ENCODE results near the gene PRR20D.
"Not testable (repeated sequence)": the region's sequence is repeated elsewhere in the genome, so short reads cannot be mapped to it uniquely, and the experiment has no call there.

PRR20D gene

GRCh38 chr13:57160332-57160731 is at the start of gene PRR20D:
Gene PRR20D, plus strand, starts transcription at chr13:57160632. Its CDS starts 387 bp downstream, at chr13:57161019.
- DNase-seq: not testable (repeated sequence)

DNA sequence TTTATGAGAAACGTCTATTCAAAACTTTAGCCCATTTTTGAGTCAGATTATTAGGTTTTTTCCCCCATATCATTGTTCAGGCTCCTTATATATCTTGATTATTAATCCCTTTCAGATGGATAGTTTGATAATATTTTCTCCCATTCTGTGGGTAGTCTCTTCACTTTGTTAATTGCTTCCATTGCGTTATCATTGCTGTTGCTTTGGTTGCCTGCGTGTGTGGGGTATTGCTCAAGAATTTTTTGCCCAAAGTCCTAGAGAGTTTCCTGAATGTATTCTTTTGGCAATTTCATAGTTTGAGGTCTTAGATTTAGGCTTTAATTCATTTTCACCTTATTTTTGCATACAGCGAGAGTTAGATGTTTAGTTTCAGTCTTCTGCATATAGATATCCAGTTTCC is 45.5 kb upstream of the PRR20D start:
- no peak for DNase-seq

- DNase-seq: no peak
Observed at GRCh38 chr13:57123681-57124080, 36.8 kb upstream of the PRR20D start.

DNA sequence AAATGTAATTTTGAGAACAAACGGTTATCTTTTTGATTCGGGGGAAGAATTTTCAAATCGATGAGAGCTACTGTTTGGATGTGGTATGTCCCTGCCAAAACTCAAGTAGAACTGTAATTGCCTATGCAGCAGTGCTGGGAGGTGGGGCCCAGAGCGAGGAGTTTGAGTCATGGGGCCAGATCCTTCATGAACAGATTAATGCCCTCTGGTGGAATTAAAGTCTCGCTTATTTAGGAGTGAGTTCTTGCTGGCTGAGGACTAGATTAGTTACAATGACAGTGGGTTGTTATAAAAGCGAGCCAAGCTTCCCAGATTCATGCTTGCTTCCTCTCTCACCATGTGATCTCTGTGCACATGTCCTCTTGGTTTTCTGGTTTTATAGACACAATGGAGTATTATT is 31.5 kb upstream of the PRR20D start:
- no peak for DNase-seq

- no peak for DNase-seq
Observed at GRCh38 chr13:57136093-57136492, 24.3 kb upstream of the PRR20D start.

DNA sequence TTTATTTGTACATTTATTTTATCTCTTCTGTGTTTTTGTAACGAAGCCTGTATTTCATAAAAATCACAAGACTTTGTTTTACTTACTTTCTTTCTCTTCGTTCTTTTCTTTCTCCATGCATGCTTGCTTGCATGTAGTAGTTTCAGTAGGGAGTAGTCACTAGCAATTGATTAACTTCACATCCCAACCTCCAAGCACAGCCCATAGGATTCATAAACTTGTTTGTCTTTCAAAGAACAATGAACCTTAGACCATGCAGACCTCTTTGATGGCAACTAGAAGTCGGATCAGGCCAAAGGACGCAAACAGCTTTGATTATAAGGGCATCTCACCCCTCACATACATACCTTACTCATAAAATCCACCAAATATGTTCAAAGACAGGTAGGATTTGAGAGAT is 22.8 kb upstream of the PRR20D start:
- DNase-seq: no peak

DNA sequence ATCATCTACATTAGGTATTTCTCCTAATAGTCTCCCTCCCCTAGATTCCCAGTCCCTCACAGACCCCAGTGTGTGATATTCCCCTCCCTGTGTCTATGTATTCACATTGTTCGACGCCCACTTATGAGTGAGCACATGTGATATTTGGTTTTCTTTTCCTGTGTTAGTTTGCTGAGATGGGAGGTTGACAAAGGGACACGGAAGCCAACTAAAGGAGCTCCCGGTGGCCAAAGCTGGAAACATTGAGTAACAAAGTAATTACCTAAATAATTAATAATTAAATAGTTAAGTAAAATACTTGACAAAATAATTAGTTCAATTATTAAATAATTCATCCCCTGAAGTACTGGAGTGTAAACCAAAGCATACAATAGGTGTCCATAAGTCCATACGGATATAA is 21.4 kb upstream of the PRR20D start:
- no peak for DNase-seq

GRCh38 chr13:57139781-57140180 is 20.7 kb upstream of the PRR20D start:
- not testable (repeated sequence) for DNase-seq

- DNase-seq: not testable (repeated sequence)
Observed at GRCh38 chr13:57140235-57140968, 20.0 kb upstream of the PRR20D start, which contains the start of gene PRR20A. Gene PRR20A, plus strand, starts transcription at chr13:57140918. Its CDS starts 387 bp downstream, at chr13:57141305.

DNA sequence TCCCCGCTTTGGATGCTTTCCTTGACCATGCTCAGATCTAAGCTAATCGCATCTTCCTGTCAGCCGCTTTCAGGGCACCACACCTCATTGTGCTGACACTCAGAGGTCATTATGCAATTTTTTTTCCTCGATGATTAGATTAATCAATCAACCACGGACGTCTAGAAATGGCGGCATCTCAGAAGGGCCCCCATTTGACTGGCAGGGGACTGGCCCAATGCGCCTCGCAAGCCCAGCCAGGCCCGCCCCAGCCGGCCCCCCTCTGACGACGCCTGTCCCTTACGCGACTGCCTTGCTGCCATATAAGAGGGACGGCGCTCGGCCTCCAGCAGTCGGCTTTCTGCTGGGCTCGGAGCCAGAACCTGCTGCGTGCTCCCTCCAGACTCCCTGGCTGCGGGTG is 13.2 kb upstream of the PRR20D start, which contains the start of gene PRR20B:
PRR20B (plus strand) TSS at position 301 of the 400 bp plus-strand sequence. CDS start 387 bp downstream, outside the sequence.
- DNase-seq: not testable (repeated sequence)

- not testable (repeated sequence) for DNase-seq
Observed at GRCh38 chr13:57148106-57148505, 12.3 kb upstream of the PRR20D start.

- DNase-seq: not testable (repeated sequence)
Observed at GRCh38 chr13:57153761-57154160, 6.7 kb upstream of the PRR20D start, which contains the start of gene PRR20C. Gene PRR20C, plus strand, starts transcription at chr13:57154061. Its CDS starts 387 bp downstream, at chr13:57154448.

DNA sequence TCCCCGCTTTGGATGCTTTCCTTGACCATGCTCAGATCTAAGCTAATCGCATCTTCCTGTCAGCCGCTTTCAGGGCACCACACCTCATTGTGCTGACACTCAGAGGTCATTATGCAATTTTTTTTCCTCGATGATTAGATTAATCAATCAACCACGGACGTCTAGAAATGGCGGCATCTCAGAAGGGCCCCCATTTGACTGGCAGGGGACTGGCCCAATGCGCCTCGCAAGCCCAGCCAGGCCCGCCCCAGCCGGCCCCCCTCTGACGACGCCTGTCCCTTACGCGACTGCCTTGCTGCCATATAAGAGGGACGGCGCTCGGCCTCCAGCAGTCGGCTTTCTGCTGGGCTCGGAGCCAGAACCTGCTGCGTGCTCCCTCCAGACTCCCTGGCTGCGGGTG is 6.5 kb downstream of the PRR20D start, which contains the start of gene PRR20E:
PRR20E (plus strand) TSS at position 301 of the 400 bp plus-strand sequence. CDS start 387 bp downstream, outside the sequence.
- DNase-seq: not testable (repeated sequence)

DNA sequence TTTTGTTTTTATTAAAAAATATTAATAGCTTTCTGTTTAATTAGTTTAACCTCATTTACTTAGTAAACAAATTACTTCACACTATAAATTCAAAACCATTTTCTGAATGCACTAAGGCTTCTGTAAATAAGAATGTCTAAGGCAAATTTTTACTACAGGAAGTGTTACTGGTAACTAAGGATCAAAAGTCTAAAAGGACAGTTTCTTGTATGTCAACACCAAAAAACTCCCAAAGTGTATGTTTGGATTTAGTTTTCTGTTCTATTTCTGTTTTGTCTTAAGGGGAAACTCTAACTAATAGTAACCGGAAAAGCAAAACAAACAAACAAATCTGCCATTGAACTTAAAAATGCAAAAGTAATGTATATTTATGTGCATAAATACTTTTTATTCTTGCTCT is 31.2 kb downstream of the PRR20D start:
- no peak for DNase-seq

GRCh38 chr13:57212989-57213388 is 52.6 kb downstream of the PRR20D start:
- DNase-seq: no peak
